GM23338 (cell line): ENCODE measurements around the gene HOXA11. TPM values are rescaled to one million over a fixed set of nuclear protein-coding genes. Genes with fewer than 3 reads are reported as not detected.

Source experiments
- ATAC-seq: fragments of 200-7000 bp; cut with Tn5 transposase; 3 replicates; pipeline ENCODE4 v1.9.1; 2020
- DNase-seq: peaks from one replicate; pipeline ENCODE4 v3.0.0-alpha.2; 2015; ENCODE audit warnings: low spot score
- H2AFZ ChIP-seq: fragments of 200-600 bp; sonication (generic); 2 replicates; pipeline ENCODE4 v1.8.0; 2016; ENCODE audit warnings: antibody characterized with exemption, mild to moderate bottlenecking, moderate library complexity
- H3F3A ChIP-seq: fragments of 200-600 bp; sonication (generic); replicated peaks from 2 replicates; pipeline ENCODE4 v1.8.0; 2017; ENCODE audit warnings: antibody characterized with exemption, mixed run types, low read depth
- H3K27ac ChIP-seq: fragments of 200-600 bp; sonication (generic); 2 replicates; pipeline ENCODE4 v1.6.1; 2016; ENCODE audit warnings: low read depth
- H3K27me3 ChIP-seq: fragments of 200-600 bp; sonication (generic); 2 replicates; pipeline ENCODE4 v1.8.0; 2016; ENCODE audit warnings: mild to moderate bottlenecking, mixed run types, moderate library complexity; ENCODE audit not compliant: insufficient read depth
- H3K36me3 ChIP-seq: fragments of 200-600 bp; sonication (generic); 2 replicates; pipeline ENCODE4 v1.8.0; 2016; ENCODE audit warnings: mild to moderate bottlenecking; ENCODE audit not compliant: insufficient read depth
- H3K4me1 ChIP-seq: fragments of 200-600 bp; sonication (generic); 2 replicates; pipeline ENCODE4 v1.8.0; 2016; ENCODE audit warnings: mild to moderate bottlenecking, moderate library complexity; ENCODE audit not compliant: insufficient read depth
- H3K4me2 ChIP-seq: fragments of 200-600 bp; sonication (generic); 2 replicates; pipeline ENCODE4 v1.7.1; 2017; ENCODE audit warnings: mixed run types
- H3K4me3 ChIP-seq: fragments of 200-600 bp; sonication (generic); 2 replicates; pipeline ENCODE4 v1.6.1; 2016; ENCODE audit warnings: mixed run types
- H3K79me2 ChIP-seq: fragments of 200-600 bp; sonication (generic); replicated peaks from 2 replicates; pipeline ENCODE4 v1.8.0; 2017; ENCODE audit warnings: mild to moderate bottlenecking; ENCODE audit not compliant: insufficient read depth
- H3K9me2 ChIP-seq: fragments of 200-600 bp; sonication (generic); 2 replicates; pipeline ENCODE4 v1.8.0; 2017; ENCODE audit not compliant: insufficient read depth
- H4K20me1 ChIP-seq: fragments of 200-600 bp; sonication (generic); replicated peaks from 2 replicates; pipeline ENCODE4 v1.8.0; 2017; ENCODE audit warnings: mild to moderate bottlenecking; ENCODE audit not compliant: insufficient read depth
- H3K27ac Mint-ChIP-seq: 2 replicates; pipeline ENCODE4 v1.8.0; 2020; ENCODE audit warnings: inconsistent platforms, mild to moderate bottlenecking, moderate library complexity, mixed read lengths
- H3K27me3 Mint-ChIP-seq: 3 replicates; pipeline ENCODE4 v1.8.0; 2022; ENCODE audit warnings: low read depth, mild to moderate bottlenecking, moderate library complexity, mixed read lengths, inconsistent platforms; ENCODE audit not compliant: insufficient read depth, poor library complexity
- H3K36me3 Mint-ChIP-seq: 3 replicates; pipeline ENCODE4 v1.8.0; 2021; ENCODE audit warnings: low read depth, mild to moderate bottlenecking, inconsistent platforms, moderate library complexity, mixed read lengths
- H3K4me1 Mint-ChIP-seq: 3 replicates; pipeline ENCODE4 v1.8.0; 2020; ENCODE audit warnings: mild to moderate bottlenecking, inconsistent platforms, mixed read lengths
- H3K4me3 Mint-ChIP-seq: 3 replicates; pipeline ENCODE4 v1.8.0; 2021; ENCODE audit warnings: moderate library complexity, mild to moderate bottlenecking, inconsistent platforms, mixed read lengths
- H3K9me3 Mint-ChIP-seq: 3 replicates; pipeline ENCODE4 v1.8.0; 2020; ENCODE audit warnings: moderate library complexity, mild to moderate bottlenecking, inconsistent platforms, mixed read lengths
- CREB1 ChIP-seq: fragments of 250-450 bp; sonication (Bioruptor Pico); IDR thresholded peaks from 2 replicates; pipeline ENCODE4 v1.5.0; 2020; ENCODE audit warnings: low read depth, mild to moderate bottlenecking, moderate library complexity
- CTCF ChIP-seq, 2 experiments: fragments of 200-600 bp in 1 of 2; sonication (generic) in 1 of 2; conservative IDR thresholded peaks; 2 replicates each; pipeline versions ENCODE4 v1.5.1 to v1.6.1; 2016 to 2017; ENCODE audit warnings: antibody characterized with exemption in 2 of 2, low read depth in 2 of 2, mild to moderate bottlenecking in 2 of 2, moderate library complexity in 1 of 2
- ETS1 ChIP-seq: IDR thresholded peaks from 2 replicates; pipeline ENCODE4 v1.6.1; 2016; ENCODE audit warnings: antibody characterized with exemption
- EZH2 ChIP-seq: fragments of 200-600 bp; sonication (generic); IDR thresholded peaks from one replicate; pipeline ENCODE4 v1.8.0; 2017; ENCODE audit warnings: antibody characterized with exemption, mild to moderate bottlenecking, low read depth; ENCODE audit not compliant: unreplicated experiment
- EZH2phosphoT487 ChIP-seq: fragments of 200-600 bp; sonication (generic); IDR thresholded peaks from one replicate; pipeline ENCODE4 v1.8.1; 2018; ENCODE audit warnings: antibody characterized with exemption; ENCODE audit not compliant: unreplicated experiment
- POLR2AphosphoS5 ChIP-seq: IDR thresholded peaks from 2 replicates; pipeline ENCODE4 v1.6.1; 2016; ENCODE audit warnings: antibody characterized with exemption, low read depth
- REST ChIP-seq: IDR thresholded peaks from one replicate; pipeline ENCODE4 v1.6.1; 2018; ENCODE audit warnings: antibody characterized with exemption; ENCODE audit not compliant: unreplicated experiment
- STAT1 ChIP-seq: IDR thresholded peaks from one replicate; pipeline ENCODE4 v1.6.1; 2016; ENCODE audit warnings: antibody characterized with exemption; ENCODE audit not compliant: unreplicated experiment
- ZNF114 ChIP-seq: fragments of 250-450 bp; sonication (Bioruptor Pico); IDR thresholded peaks from 2 replicates; pipeline ENCODE4 v1.5.0; 2020; ENCODE audit warnings: mild to moderate bottlenecking, moderate library complexity
- ZNF331 ChIP-seq: fragments of 250-450 bp; sonication (Bioruptor Pico); IDR thresholded peaks from 2 replicates; pipeline ENCODE4 v1.5.0; 2020; ENCODE audit warnings: low read depth, mild to moderate bottlenecking, moderate library complexity
- polyA plus RNA-seq: library from polyadenylated mRNA; unstranded; fragments of >200 nt; fragmentation: Nextera tagmentation; extraction: Ambion mirVana; gene quantifications from 2 replicates; pipeline ENCODE4 v1.2.1, GENCODE V29; 2016
- total RNA-seq: library from RNA; depleted of rRNA; stranded (reverse); fragments of >200 nt; shearing (Covaris generic); gene quantifications from 2 replicates; pipeline ENCODE4 v1.2.3, GENCODE V29; 2014

Gene HOXA11
- total and polyA plus RNA-seq, 2 experiments from 2014 or later, result not detected

- TF ChIP-seq EZH2 (peak; percentile 73), ETS1 (no peak), EZH2phosphoT487 (peak; percentile 97), CREB1 (CRISPR knock-in tag) (no peak), ZNF114 (CRISPR knock-in tag) (no peak), STAT1 (no peak)
Measured at GRCh38 chr7:27173511-27173955, 11.5 kb downstream of the HOXA11 start (continued).

GRCh38 chr7:27172823-27173510 is 12.1 kb downstream of the HOXA11 start:
- H3K36me3 ChIP-seq, result no peaks in the 10 kb centered on the region
- peaks cover 29% of the 10 kb centered on the region for H3K4me1 ChIP-seq
- no peak overlapping the region for H2AFZ ChIP-seq
- peaks cover 11% of the 10 kb centered on the region; the same call in 2 of the 3 replicates for H3K9me3 Mint-ChIP-seq
- peaks cover 100% of the 10 kb centered on the region for H3K27me3 ChIP-seq
- H3K4me3 Mint-ChIP-seq, result no peak overlapping the region
- ATAC-seq (peak; percentile 2; the same call in 2 of the 3 replicates), DNase-seq (peak; percentile 48)
- H3K79me2 ChIP-seq, result no peaks in the 10 kb centered on the region
- H3K4me3 ChIP-seq, result peak overlapping the region; percentile 43; the same call in 1 of the 2 replicates
- no peak overlapping the region for H3K27ac ChIP-seq
- peaks cover 15% of the 10 kb centered on the region; the same call in 2 of the 3 replicates for H3K4me1 Mint-ChIP-seq
- H3F3A ChIP-seq, result peaks cover 51% of the 10 kb centered on the region
- H3K4me2 ChIP-seq, result peak overlapping the region; percentile 70; the same call in 1 of the 2 replicates
- TF ChIP-seq POLR2AphosphoS5 (no peak), EZH2 (peak; percentile 72)
- H3K27ac Mint-ChIP-seq, result no peak overlapping the region
- no peaks in the 10 kb centered on the region for H3K9me2 ChIP-seq
- H3K27me3 Mint-ChIP-seq, result peaks cover 95% of the 10 kb centered on the region
- no peaks in the 10 kb centered on the region; the same call in 2 of the 3 replicates for H3K36me3 Mint-ChIP-seq
- H4K20me1 ChIP-seq, result peaks cover 46% of the 10 kb centered on the region

- peaks cover 15% of the 10 kb centered on the region; the same call in 2 of the 3 replicates for H3K4me1 Mint-ChIP-seq
- H3K36me3 Mint-ChIP-seq, result no peaks in the 10 kb centered on the region; the same call in 2 of the 3 replicates
- no peak overlapping the region for H3K4me3 Mint-ChIP-seq
- H3K4me1 ChIP-seq, result peaks cover 29% of the 10 kb centered on the region
- no peak overlapping the region for H2AFZ ChIP-seq
- no peak overlapping the region for H3K27ac ChIP-seq
- no peak overlapping the region for H3K4me3 ChIP-seq
- H3K36me3 ChIP-seq, result no peaks in the 10 kb centered on the region
- H4K20me1 ChIP-seq, result peaks cover 47% of the 10 kb centered on the region
- no peak overlapping the region for H3K27ac Mint-ChIP-seq
- H3K4me2 ChIP-seq, result no peak overlapping the region; the same call in 1 of the 2 replicates
- H3F3A ChIP-seq, result peaks cover 50% of the 10 kb centered on the region
- peaks cover 11% of the 10 kb centered on the region; the same call in 2 of the 3 replicates for H3K9me3 Mint-ChIP-seq
- DNase-seq, result no peak
- no peak for ATAC-seq
- TF ChIP-seq REST (no peak), CTCF (conservative IDR thresholded peaks at IDR 0.05; ENCODE audit: low read depth in 2 of 2) (no peak), ZNF331 (CRISPR knock-in tag) (no peak), EZH2 (peak; percentile 70), CREB1 (CRISPR knock-in tag) (no peak), ETS1 (no peak), EZH2phosphoT487 (peak; percentile 58)
- peaks cover 95% of the 10 kb centered on the region for H3K27me3 Mint-ChIP-seq
- H3K9me2 ChIP-seq, result no peaks in the 10 kb centered on the region
- no peaks in the 10 kb centered on the region for H3K79me2 ChIP-seq
- peaks cover 100% of the 10 kb centered on the region for H3K27me3 ChIP-seq
Measured at GRCh38 chr7:27172315-27172774, 12.7 kb downstream of the HOXA11 start.
